H1 (cell line): ENCODE measurements around the gene RUNX1.

Experiments
- CEBPB ChIP-seq: IDR thresholded peaks from 2 replicates; pipeline ENCODE4 v1.6.1; 2012; ENCODE audit warnings: low read depth, low read length
- CTCF ChIP-seq, 3 experiments: IDR thresholded peaks; 1 replicate in 2 of 3; 2 replicates in 1 of 3; pipeline versions ENCODE4 v1.5.1 to v1.6.1; 2011; ENCODE audit warnings: low read length in 3 of 3, mild to moderate bottlenecking in 3 of 3, inconsistent platforms in 2 of 3, low read depth in 1 of 3, moderate library complexity in 1 of 3; ENCODE audit not compliant: insufficient read depth in 1 of 3; ENCODE audit errors: control extremely low read depth in 1 of 3
- GABPA ChIP-seq: IDR thresholded peaks from 2 replicates; pipeline ENCODE4 v1.6.1; 2011; ENCODE audit warnings: mild to moderate bottlenecking, low read length, moderate library complexity, borderline replicate concordance; ENCODE audit not compliant: insufficient read depth
- NRF1 ChIP-seq: IDR thresholded peaks from 2 replicates; pipeline ENCODE4 v1.6.1; 2011; ENCODE audit warnings: mild to moderate bottlenecking, low read depth, low read length, improper control_type of control experiment
- POLR2A ChIP-seq, 2 experiments: IDR thresholded peaks; 1 replicate in 1 of 2; 2 replicates in 1 of 2; pipeline ENCODE4 v1.6.1; 2011; ENCODE audit warnings: low read depth in 2 of 2, low read length in 2 of 2, mild to moderate bottlenecking in 2 of 2; ENCODE audit errors: control extremely low read depth in 1 of 2
- POLR2AphosphoS5 ChIP-seq: IDR thresholded peaks from 2 replicates; pipeline ENCODE4 v1.6.1; 2011; ENCODE audit warnings: low read depth, low read length
- RFX5 ChIP-seq: IDR thresholded peaks from 2 replicates; pipeline ENCODE4 v1.6.1; 2011; ENCODE audit warnings: low read depth, low read length, improper control_type of control experiment, borderline replicate concordance
- SIN3A ChIP-seq, 2 experiments: IDR thresholded peaks in 1 of 2; conservative IDR thresholded peaks in 1 of 2; 2 replicates each; pipeline ENCODE4 v1.6.1; 2011 to 2012; ENCODE audit warnings: low read length in 2 of 2, improper control_type of control experiment in 1 of 2, low read depth in 1 of 2, mild to moderate bottlenecking in 1 of 2
- USF2 ChIP-seq: IDR thresholded peaks from 2 replicates; pipeline ENCODE4 v1.6.1; 2011; ENCODE audit warnings: low read length, improper control_type of control experiment

GRCh38 chr21:35046263-35046624 lies 2.9 kb downstream of the RUNX1 start:
- TF ChIP-seq CTCF (IDR thresholded peaks at IDR 0.05; ENCODE audit: control extremely low read depth in 1 of 3, insufficient read depth in 1 of 3, low read depth in 1 of 3, low read length in 3 of 3) (no peak), USF2 (no peak), RFX5 (no peak), NRF1 (no peak), POLR2AphosphoS5 (no peak), POLR2A (IDR thresholded peaks at IDR 0.05; ENCODE audit: control extremely low read depth in 1 of 2, low read depth in 2 of 2, low read length in 2 of 2) (no peak), GABPA (no peak), SIN3A (conservative IDR thresholded peaks at IDR 0.05 in 1 of 2, IDR thresholded peaks at IDR 0.05 in 1 of 2; ENCODE audit: low read depth in 1 of 2, low read length in 2 of 2) (no peak), CEBPB (no peak)
